ENCODE results near the gene GPR176. TPM values are rescaled to one million over a fixed set of nuclear protein-coding genes. Genes with fewer than 3 reads are reported as not detected.

GPR176 gene
- total and polyA plus RNA-seq, 7 donors = 0.23 to 7.9 (median 3.9) TPM

- H3K27me3 ChIP-seq = no peaks in the 10 kb centered on the region
- no peak overlapping the region for H3K4me3 ChIP-seq
- no peak for DNase-seq
- no peaks in the 10 kb centered on the region for H3K9me3 ChIP-seq
- no peak overlapping the region for H3K27ac ChIP-seq
- intact Hi-C loops (cut with DNase I) = no loop called here
- TF ChIP-seq POLR2AphosphoS5 (IDR thresholded peaks at IDR 0.05) (no peak), EP300 (IDR thresholded peaks at IDR 0.05) (no peak), POLR2A (IDR thresholded peaks at IDR 0.05) (no peak)
- TF ChIP-seq, protein P1, sequence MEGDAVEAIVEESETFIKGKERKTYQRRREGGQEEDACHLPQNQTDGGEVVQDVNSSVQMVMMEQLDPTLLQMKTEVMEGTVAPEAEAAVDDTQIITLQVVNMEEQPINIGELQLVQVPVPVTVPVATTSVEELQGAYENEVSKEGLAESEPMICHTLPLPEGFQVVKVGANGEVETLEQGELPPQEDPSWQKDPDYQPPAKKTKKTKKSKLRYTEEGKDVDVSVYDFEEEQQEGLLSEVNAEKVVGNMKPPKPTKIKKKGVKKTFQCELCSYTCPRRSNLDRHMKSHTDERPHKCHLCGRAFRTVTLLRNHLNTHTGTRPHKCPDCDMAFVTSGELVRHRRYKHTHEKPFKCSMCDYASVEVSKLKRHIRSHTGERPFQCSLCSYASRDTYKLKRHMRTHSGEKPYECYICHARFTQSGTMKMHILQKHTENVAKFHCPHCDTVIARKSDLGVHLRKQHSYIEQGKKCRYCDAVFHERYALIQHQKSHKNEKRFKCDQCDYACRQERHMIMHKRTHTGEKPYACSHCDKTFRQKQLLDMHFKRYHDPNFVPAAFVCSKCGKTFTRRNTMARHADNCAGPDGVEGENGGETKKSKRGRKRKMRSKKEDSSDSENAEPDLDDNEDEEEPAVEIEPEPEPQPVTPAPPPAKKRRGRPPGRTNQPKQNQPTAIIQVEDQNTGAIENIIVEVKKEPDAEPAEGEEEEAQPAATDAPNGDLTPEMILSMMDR (IDR thresholded peaks at IDR 0.05) = no peak
- WGBS, 2 donors = 24 to 54% methylated on average over 1 of the region's 1 CpG
- peaks cover 0 to 9% (median 0%) of the 10 kb centered on the region in 4 donors for H3K4me1 ChIP-seq
- H3K36me3 ChIP-seq = no peaks in the 10 kb centered on the region
Measured at GRCh38 chr15:39852250-39852649, 67.8 kb downstream of the GPR176 start.

DNA sequence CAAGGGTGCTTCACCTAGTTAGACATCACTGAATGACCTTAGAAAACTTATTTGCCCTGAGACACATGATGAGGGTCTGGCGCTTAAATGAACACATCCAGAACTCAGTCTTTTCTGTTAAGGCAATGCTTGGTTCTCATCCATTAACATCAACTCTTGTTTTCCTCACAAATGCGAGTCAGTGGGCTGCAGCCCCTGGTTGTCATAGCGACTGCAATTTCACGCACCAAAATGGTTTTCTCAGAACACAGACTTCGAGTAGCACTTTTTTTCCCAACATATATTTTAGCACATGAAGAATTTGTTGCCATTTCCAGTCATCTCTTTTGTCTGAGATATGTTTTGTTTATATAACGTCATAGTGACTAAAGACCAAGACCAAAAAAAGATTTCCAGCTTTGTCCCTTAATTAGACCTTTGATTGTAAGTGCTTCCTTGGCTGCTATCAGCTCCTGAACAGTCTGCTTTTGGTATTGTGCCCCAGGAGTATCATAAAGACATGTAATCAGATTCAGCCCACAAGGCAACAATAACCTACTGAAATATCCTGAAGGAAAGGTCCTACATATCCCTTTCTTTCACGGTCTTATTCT is 68.5 kb downstream of the GPR176 start:
- H3K4me3 ChIP-seq = no peak overlapping the region
- intact Hi-C loops (cut with DNase I) = no loop called here
- H3K27me3 ChIP-seq = no peaks in the 10 kb centered on the region
- H3K4me1 ChIP-seq = peaks cover 0 to 9% (median 0%) of the 10 kb centered on the region in 4 donors
- peak in 1 of 4 donors; percentile 4 for TF ChIP-seq POLR2AphosphoS5 (IDR thresholded peaks at IDR 0.05)
- no peak for TF ChIP-seq POLR2A (IDR thresholded peaks at IDR 0.05)
- TF ChIP-seq, protein P1 (IDR thresholded peaks at IDR 0.05) = no peak
- no peak for TF ChIP-seq EP300 (IDR thresholded peaks at IDR 0.05)
- H3K9me3 ChIP-seq = no peaks in the 10 kb centered on the region
- no peak for DNase-seq
- no peaks in the 10 kb centered on the region for H3K36me3 ChIP-seq
- H3K27ac ChIP-seq = no peak overlapping the region
- WGBS, 2 donors = 55 to 58% methylated on average over 7 of the region's 7 CpGs

GRCh38 chr15:39850436-39850835 is 69.6 kb downstream of the GPR176 start:
- DNase-seq = no peak
- Histone ChIP-seq H3K36me3 (no peaks in the 10 kb centered on the region), H3K4me1 (peaks cover 0 to 9% (median 0%) of the 10 kb centered on the region in 4 donors), H3K27me3 (no peaks in the 10 kb centered on the region), H3K4me3 (no peak overlapping the region), H3K9me3 (no peaks in the 10 kb centered on the region), H3K27ac (no peak overlapping the region)
- intact Hi-C loops (cut with DNase I) = no loop called here
- TF ChIP-seq POLR2AphosphoS5 (IDR thresholded peaks at IDR 0.05) (no peak), EP300 (IDR thresholded peaks at IDR 0.05) (no peak), POLR2A (IDR thresholded peaks at IDR 0.05) (no peak)
- TF ChIP-seq, protein P1 (IDR thresholded peaks at IDR 0.05) = no peak
- WGBS, 2 donors = 87 to 89% methylated on average over 1 of the region's 1 CpG

DNA sequence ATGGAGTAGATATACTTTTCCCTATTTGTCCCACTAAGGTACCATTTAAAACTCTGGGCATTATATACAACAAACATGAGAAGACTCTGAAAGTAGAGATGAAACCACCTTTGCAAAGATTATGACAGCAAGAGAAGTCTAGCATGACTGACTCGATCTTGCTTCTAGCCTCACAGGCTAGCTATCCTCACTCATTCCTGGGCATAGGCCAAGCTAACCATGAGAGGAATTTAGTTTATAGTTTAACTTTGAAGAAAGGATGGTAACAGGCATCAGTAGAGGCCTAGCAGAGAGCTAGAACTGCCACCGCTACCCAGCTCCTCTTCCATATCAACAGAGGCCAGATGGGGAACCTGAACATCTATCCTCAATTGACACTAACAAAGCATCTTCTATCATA is 74.0 kb downstream of the GPR176 start:
- intact Hi-C loops (cut with DNase I) = no loop called here
- H3K27ac ChIP-seq = no peak overlapping the region
- no peak for DNase-seq
- TF ChIP-seq, protein P1 (IDR thresholded peaks at IDR 0.05) = no peak
- TF ChIP-seq POLR2A (IDR thresholded peaks at IDR 0.05) = no peak
- 91 to 95% methylated on average over 2 of the region's 2 CpGs for WGBS, 2 donors
- H3K4me1 ChIP-seq = no peaks in the 10 kb centered on the region
- no peaks in the 10 kb centered on the region for H3K9me3 ChIP-seq
- no peaks in the 10 kb centered on the region for H3K36me3 ChIP-seq
- H3K27me3 ChIP-seq = no peaks in the 10 kb centered on the region
- no peak overlapping the region for H3K4me3 ChIP-seq

DNA sequence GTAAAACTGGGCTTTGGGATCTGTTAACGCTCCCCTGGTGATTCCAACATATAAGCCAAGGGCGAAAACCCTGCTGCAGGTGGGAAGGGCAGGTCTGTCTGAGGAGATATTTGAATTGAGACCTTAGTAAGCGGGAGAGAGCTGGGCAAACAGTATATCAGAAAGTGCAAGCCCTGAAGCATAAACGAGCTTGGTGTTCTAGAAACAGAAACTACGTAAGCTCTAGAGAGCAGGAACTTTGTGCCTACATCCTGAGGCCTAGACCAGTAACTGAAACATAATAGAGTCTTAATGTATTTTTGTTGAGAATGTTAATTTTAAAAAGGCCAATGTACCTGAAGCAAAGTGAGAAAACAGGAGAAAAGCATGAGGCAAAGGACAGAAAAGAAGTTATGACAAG is 74.5 kb downstream of the GPR176 start:
- 85 to 89% methylated on average over 5 of the region's 5 CpGs for WGBS, 2 donors
- no peak overlapping the region for H3K4me3 ChIP-seq
- H3K4me1 ChIP-seq = no peaks in the 10 kb centered on the region
- no peak for DNase-seq
- H3K9me3 ChIP-seq = no peaks in the 10 kb centered on the region
- intact Hi-C loops (cut with DNase I) = no loop called here
- TF ChIP-seq EP300 (IDR thresholded peaks at IDR 0.05) = no peak
- TF ChIP-seq, protein P1 (IDR thresholded peaks at IDR 0.05) = no peak
- TF ChIP-seq POLR2AphosphoS5 (IDR thresholded peaks at IDR 0.05) = no peak
- no peak for TF ChIP-seq POLR2A (IDR thresholded peaks at IDR 0.05)
- H3K27me3 ChIP-seq = no peaks in the 10 kb centered on the region
- H3K36me3 ChIP-seq = no peaks in the 10 kb centered on the region
- no peak overlapping the region for H3K27ac ChIP-seq

Data from sigmoid colon (tissue), 7 donors.